PFSK-1 (cell line): ENCODE measurements around the gene TTLL12.

Experiments
- FOXP2 ChIP-seq: optimal IDR thresholded peaks from 2 replicates; pipeline ENCODE3; 2011; ENCODE audit warnings: borderline replicate concordance, control low read depth, inconsistent platforms; ENCODE audit not compliant: insufficient read depth; ENCODE audit errors: extremely low read length, extremely low read depth
- POLR2AphosphoS5 ChIP-seq: IDR thresholded peaks from 2 replicates; pipeline ENCODE4 v1.6.1; 2012; ENCODE audit warnings: low read depth, mild to moderate bottlenecking, control low read depth, low read length, moderate library complexity
- REST ChIP-seq, 2 experiments: IDR thresholded peaks; 2 replicates each; pipeline versions ENCODE4 v1.6.1 to v1.8.0; 2011 to 2012; ENCODE audit warnings: low read depth in 2 of 2, low read length in 2 of 2, control low read depth in 1 of 2, inconsistent platforms in 1 of 2, mild to moderate bottlenecking in 1 of 2, moderate library complexity in 1 of 2; ENCODE audit not compliant: insufficient read depth in 1 of 2
- SIN3A ChIP-seq: IDR thresholded peaks from 2 replicates; pipeline ENCODE4 v1.6.1; 2012; ENCODE audit warnings: mild to moderate bottlenecking, low read length, moderate library complexity, borderline replicate concordance; ENCODE audit not compliant: insufficient read depth
- TAF1 ChIP-seq: IDR thresholded peaks from 2 replicates; pipeline ENCODE4 v1.6.1; 2012; ENCODE audit warnings: low read length, control low read depth, borderline replicate concordance; ENCODE audit not compliant: insufficient read depth

DNA sequence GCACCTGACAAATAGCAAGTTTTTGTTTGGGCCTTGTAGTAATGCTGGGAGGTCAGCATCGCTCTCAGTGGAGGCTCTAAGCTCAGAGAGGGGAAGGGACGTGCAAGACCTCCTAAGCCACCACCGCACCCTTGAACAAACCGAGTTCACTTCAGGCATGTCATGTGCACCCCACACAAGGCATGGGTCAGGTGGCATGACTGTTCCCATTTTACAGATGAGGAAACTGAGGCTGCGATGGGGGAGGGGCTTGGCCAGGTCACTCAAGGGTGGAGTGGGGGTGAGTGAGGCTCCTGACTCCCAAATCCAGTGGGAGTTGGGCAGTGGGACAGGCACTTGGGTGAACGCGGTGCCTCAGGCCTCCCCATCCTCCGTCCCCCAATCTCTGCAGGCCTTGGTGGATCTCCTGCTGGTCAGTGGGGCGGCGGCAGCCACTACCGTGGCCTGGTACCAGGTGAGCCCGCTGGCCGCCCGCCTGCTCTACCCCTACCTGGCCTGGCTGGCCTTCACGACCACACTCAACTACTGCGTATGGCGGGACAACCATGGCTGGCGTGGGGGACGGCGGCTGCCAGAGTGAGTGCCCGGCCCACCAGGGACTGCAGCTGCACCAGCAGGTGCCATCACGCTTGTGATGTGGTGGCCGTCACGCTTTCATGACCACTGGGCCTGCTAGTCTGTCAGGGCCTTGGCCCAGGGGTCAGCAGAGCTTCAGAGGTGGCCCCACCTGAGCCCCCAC lies 24.4 kb downstream of the TTLL12 start:
- no peak for TF ChIP-seq SIN3A
- TF ChIP-seq POLR2AphosphoS5: no peak
- TF ChIP-seq TAF1: no peak
- no peak for TF ChIP-seq REST (IDR thresholded peaks at IDR 0.05; ENCODE audit: insufficient read depth in 1 of 2, low read depth in 2 of 2, low read length in 2 of 2)
- TF ChIP-seq FOXP2: no peak
